Fibroblast of lung (primary cell): ENCODE measurements around the gene IBTK.

Source experiments
- EZH2 ChIP-seq: IDR thresholded peaks from 2 replicates; pipeline ENCODE4 v1.5.1; 2012; ENCODE audit warnings: low read length, control low read depth, mild to moderate bottlenecking; ENCODE audit errors: missing control alignments
- TF ChIP-seq, protein P1 (sequence below), 2 donors: IDR thresholded peaks in 1 of 2; conservative IDR thresholded peaks in 1 of 2; 1 replicate in 1 of 2; 2 replicates in 1 of 2; pipeline ENCODE4 v1.5.1; 2011 to 2012; ENCODE audit warnings: low read length in 2 of 2, control low read depth in 1 of 2, inconsistent platforms in 1 of 2, low read depth in 1 of 2, mild to moderate bottlenecking in 1 of 2

DNA sequence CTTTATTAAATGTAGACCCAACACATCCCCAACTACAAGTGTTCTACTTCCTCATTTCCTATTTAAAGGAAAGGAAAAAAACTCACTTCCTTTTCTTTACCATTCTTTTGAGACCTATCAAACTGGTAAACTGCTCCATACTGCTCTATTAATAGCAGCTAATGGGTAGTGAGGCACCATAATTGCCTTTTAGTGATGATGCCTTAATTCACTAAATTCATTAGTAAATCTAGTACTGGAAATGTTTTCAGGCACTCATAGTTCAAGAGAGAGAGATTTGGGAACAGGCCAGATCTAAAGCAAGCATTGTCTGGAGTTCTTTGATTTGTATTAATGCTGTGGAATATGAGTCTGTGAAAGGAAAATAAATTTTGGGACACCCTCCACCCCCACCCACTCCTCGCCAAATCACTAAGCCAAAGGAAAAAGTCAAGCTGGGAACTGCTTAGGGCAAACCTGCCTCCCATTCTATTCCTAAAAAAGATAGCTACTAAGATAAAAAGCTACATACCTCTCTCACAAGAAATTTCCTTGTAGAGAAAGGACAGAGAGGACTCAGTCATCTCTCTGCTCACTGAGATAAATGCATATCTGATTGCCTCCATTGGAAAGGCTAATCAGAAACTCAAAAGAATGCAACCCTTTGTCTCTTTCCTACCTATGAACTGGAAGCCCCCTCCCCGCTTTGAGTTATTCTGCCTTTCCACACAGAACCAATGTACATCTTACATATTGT is 13.6 kb upstream of the IBTK start:
- TF ChIP-seq, protein P1, sequence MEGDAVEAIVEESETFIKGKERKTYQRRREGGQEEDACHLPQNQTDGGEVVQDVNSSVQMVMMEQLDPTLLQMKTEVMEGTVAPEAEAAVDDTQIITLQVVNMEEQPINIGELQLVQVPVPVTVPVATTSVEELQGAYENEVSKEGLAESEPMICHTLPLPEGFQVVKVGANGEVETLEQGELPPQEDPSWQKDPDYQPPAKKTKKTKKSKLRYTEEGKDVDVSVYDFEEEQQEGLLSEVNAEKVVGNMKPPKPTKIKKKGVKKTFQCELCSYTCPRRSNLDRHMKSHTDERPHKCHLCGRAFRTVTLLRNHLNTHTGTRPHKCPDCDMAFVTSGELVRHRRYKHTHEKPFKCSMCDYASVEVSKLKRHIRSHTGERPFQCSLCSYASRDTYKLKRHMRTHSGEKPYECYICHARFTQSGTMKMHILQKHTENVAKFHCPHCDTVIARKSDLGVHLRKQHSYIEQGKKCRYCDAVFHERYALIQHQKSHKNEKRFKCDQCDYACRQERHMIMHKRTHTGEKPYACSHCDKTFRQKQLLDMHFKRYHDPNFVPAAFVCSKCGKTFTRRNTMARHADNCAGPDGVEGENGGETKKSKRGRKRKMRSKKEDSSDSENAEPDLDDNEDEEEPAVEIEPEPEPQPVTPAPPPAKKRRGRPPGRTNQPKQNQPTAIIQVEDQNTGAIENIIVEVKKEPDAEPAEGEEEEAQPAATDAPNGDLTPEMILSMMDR (conservative IDR thresholded peaks at IDR 0.05 in 1 of 2, IDR thresholded peaks at IDR 0.05 in 1 of 2; ENCODE audit: low read depth in 1 of 2, low read length in 2 of 2) = no peak
- TF ChIP-seq EZH2 = no peak
